GM12874 (cell line): ENCODE measurements around the gene SOX1.

Experiments used
- CTCF ChIP-seq: IDR thresholded peaks from 2 replicates; pipeline ENCODE4 v1.5.1; 2011; ENCODE audit warnings: low read depth, mild to moderate bottlenecking, control low read depth, low read length, moderate library complexity; ENCODE audit not compliant: insufficient read depth

SOX1 gene

DNA sequence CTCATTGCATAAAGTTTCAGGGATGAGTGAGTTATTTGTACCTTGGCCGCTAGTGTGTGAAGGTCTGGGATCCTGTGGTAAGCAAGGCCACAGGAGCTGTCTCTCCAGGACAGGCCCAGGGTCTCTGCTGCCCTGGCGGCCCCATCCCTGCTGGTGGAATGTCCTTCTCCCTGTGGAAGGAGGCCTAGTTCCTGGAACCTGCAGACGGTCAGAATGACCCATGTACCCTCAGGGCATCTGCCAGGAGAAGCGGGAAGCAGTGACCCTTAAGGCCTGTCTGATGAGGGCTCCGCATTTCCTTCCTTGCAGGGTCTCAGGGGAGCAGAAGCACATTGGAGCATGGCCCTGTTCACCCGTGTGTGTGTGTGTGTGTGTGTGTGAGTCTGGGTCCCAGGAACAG, 32.1 kb upstream of the SOX1 start:
- no peak for TF ChIP-seq CTCF

DNA sequence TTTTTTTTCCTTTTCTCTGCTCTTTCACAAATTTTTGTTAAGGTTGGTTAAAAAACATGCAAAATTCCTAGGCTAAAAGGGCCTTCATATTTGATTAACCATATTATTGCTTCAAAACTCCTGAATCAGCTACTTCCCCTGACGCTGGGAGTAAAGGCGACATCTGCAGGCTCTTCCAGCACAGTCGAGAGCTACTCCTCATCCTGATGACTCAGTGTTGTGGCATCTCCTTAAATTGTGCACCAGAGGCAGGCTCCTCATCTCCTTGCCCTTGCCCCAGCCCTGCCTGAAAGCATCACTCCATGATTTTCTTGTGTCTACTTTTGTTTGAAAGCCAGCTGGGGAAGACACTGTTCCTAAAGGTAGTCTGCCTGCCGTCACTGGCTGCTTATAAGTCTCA, 24.5 kb upstream of the SOX1 start:
- TF ChIP-seq CTCF = no peak

GRCh38 chr13:112052213-112052612, 14.7 kb upstream of the SOX1 start:
- TF ChIP-seq CTCF = no peak

- no peak for TF ChIP-seq CTCF
Observed at GRCh38 chr13:112053167-112053743, 13.7 kb upstream of the SOX1 start.

- TF ChIP-seq CTCF = no peak
Observed at GRCh38 chr13:112053744-112054615, 13.0 kb upstream of the SOX1 start.

- no peak for TF ChIP-seq CTCF
Observed at GRCh38 chr13:112054616-112055015, 12.3 kb upstream of the SOX1 start.

GRCh38 chr13:112055036-112055914, 11.7 kb upstream of the SOX1 start:
- no peak for TF ChIP-seq CTCF
